Renal cortical epithelial cell (primary cell): ENCODE results near the gene RAB1B. TPM values are rescaled to one million over a fixed set of nuclear protein-coding genes. Genes with fewer than 3 reads are reported as not detected.
"Not testable (repeated sequence)": the region's sequence is repeated elsewhere in the genome, so short reads cannot be mapped to it uniquely, and the experiment has no call there.

ENCODE experiments used
- DNase-seq: peaks from one replicate; pipeline ENCODE4 v3.0.0-alpha.2; 2011; ENCODE audit warnings: low read depth
- total RNA-seq: library from RNA; depleted of rRNA; stranded (reverse); fragments of >200 nt; gene quantifications from 2 replicates; pipeline ENCODE4 v1.2.3, GENCODE V29; 2014

The RAB1B gene
- total RNA-seq, 1 donor from 2014 or later, result 140 TPM

- no peak for DNase-seq
Observed at GRCh38 chr11:66239998-66240780, 28.2 kb upstream of the RAB1B start.

DNA sequence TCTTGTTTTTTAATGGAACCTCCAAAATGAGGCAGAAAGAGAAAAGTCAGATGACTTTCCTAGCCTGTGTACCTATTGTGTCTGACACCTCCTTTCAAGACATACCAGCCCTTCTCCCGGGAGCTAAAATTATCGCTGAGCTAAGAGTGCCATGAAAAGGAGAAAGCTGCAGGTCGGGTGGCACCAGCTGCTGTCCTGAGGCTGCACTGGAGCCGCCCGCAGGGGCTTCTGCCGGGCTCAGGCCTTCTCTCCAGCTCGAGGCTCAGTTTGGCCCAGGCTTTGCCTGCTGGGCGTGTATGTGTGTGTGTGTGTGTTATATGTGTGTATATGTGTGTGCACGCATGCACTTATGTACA lies 27.7 kb upstream of the RAB1B start:
- DNase-seq, result no peak

- no peak for DNase-seq
Observed at GRCh38 chr11:66242095-66242765, 26.2 kb upstream of the RAB1B start.

DNA sequence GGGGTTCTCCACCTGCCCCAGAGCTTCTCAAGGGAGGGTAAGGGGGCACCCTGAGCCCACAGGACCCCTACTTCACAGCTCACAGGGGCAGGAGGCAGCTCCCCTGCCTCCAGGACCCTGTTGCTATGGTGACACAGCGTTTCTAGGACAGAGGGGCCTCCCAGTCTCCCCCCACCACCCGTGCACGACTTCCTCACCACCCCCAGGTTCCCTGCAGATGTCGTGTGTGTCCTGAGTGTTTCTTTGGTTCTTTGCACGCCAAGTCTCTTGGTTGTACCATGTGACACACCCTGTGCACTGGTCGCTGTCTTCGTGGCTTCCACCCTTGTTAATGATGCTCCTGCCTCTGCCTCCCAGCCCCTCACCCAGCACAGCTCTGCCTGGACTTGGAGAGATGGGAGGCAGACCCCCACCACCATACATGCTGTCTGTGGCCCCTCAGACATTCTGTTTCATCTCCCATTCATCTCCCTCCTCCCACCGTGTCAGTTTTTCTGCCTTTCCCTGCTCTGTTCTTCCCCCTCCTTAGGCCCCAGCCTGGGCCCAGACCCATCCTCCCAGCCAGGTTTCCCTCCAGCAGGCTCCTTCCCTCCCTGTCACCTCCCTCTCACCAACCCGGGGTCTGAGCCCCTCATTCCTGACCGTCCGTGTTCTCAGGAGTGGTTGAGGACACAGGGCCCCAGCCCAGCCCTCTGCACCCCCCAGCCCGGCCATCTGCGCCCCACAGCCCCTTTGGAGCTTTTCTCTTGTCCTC lies 24.5 kb upstream of the RAB1B start:
- no peak for DNase-seq

GRCh38 chr11:66247295-66247694 lies 21.1 kb upstream of the RAB1B start:
- DNase-seq, result peak; percentile 38

GRCh38 chr11:66247801-66248200 lies 20.6 kb upstream of the RAB1B start:
- DNase-seq, result no peak

GRCh38 chr11:66248903-66249302 lies 19.5 kb upstream of the RAB1B start:
- DNase-seq, result no peak

- no peak for DNase-seq
Observed at GRCh38 chr11:66251809-66252208, 16.6 kb upstream of the RAB1B start.

DNA sequence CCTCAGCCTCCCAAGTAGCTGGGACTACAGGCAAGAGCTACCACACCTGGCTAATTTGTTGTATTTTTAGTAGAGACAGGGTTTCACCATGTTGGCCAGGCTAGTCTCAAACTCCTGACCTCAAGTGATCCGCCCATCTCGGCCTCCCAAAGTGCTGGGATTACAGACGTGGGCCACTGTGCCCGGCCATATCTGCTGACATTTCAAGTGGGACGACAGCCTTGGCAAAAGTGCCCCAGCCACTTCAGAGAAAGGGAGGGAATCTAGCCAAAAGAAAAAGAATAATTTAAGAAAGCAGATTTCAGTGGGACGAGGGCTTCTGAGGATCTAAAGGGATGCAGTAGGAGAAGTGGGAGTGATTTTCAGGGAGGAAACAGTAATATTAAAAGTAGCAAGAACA lies 15.4 kb upstream of the RAB1B start:
- not testable (repeated sequence) for DNase-seq

DNA sequence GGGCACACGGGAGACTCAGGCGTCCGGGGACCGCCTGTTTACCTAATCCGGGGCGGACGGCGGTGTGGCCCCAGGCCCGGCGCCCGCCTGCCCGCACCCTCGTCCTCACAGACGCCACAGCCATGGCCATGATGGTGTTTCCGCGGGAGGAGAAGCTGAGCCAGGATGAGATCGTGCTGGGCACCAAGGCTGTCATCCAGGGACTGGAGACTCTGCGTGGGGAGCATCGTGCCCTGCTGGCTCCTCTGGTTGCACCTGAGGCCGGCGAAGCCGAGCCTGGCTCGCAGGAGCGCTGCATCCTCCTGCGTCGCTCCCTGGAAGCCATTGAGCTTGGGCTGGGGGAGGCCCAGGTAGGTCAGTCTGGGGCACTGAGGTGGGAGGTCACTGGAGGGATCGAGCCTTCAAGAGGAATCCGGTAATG lies 10.0 kb upstream of the RAB1B start:
- no peak for DNase-seq

GRCh38 chr11:66259225-66259624 lies 9.2 kb upstream of the RAB1B start:
- DNase-seq, result no peak

DNA sequence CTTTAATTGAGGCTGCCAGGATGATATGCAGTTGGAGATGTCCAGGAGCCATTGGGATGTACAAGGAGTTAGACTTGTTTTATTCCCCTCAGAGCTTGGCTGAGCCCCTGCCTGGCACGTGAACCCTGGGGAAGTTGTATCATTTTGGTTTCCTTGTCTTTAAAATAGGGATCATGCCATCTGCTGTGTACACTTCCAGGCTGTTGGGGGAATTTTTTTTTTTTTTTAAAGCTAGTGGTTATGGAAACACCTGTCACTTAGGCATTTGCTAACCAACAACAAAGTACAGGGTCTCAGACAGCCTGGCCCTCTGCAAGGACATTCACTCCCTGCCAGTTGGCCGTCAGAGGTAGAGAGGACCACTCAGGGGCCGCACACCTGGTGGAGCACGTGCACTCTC lies 8.5 kb upstream of the RAB1B start:
- no peak for DNase-seq

- DNase-seq, result no peak
Observed at GRCh38 chr11:66261578-66261977, 6.9 kb upstream of the RAB1B start.

GRCh38 chr11:66262191-66262590 lies 6.2 kb upstream of the RAB1B start:
- DNase-seq, result no peak

DNA sequence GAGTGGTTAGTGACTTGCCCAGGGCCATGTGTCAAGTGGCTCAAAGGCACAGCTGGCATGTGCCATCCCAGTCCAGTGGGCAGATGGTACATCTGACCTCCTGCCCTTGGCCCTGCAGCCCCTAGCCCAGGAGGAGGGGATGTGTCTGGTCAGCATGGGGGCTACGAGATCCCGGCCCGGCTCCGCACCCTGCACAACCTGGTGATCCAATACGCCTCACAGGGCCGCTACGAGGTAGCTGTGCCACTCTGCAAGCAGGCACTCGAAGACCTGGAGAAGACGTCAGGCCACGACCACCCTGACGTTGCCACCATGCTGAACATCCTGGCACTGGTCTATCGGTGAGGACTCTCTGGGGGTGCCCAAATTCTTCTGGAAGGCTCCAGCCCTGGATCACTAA lies 5.7 kb upstream of the RAB1B start:
- DNase-seq, result no peak

- DNase-seq, result no peak
Observed at GRCh38 chr11:66263231-66263630, 5.2 kb upstream of the RAB1B start.

DNA sequence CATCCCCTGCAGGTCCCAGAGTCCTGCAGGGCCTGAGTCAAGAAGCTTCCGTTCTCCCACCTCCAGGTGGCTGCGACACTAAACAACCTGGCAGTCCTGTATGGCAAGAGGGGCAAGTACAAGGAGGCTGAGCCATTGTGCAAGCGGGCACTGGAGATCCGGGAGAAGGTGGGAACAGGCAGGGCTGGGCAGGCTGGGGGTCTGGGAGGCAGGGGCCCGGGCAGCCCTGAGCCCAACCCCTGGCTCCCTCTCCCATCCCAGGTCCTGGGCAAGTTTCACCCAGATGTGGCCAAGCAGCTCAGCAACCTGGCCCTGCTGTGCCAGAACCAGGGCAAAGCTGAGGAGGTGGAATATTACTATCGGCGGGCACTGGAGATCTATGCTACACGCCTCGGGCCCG lies 4.7 kb upstream of the RAB1B start:
- no peak for DNase-seq

GRCh38 chr11:66264383-66264782 lies 4.1 kb upstream of the RAB1B start:
- no peak for DNase-seq

GRCh38 chr11:66264914-66265313 lies 3.5 kb upstream of the RAB1B start:
- DNase-seq, result no peak

DNA sequence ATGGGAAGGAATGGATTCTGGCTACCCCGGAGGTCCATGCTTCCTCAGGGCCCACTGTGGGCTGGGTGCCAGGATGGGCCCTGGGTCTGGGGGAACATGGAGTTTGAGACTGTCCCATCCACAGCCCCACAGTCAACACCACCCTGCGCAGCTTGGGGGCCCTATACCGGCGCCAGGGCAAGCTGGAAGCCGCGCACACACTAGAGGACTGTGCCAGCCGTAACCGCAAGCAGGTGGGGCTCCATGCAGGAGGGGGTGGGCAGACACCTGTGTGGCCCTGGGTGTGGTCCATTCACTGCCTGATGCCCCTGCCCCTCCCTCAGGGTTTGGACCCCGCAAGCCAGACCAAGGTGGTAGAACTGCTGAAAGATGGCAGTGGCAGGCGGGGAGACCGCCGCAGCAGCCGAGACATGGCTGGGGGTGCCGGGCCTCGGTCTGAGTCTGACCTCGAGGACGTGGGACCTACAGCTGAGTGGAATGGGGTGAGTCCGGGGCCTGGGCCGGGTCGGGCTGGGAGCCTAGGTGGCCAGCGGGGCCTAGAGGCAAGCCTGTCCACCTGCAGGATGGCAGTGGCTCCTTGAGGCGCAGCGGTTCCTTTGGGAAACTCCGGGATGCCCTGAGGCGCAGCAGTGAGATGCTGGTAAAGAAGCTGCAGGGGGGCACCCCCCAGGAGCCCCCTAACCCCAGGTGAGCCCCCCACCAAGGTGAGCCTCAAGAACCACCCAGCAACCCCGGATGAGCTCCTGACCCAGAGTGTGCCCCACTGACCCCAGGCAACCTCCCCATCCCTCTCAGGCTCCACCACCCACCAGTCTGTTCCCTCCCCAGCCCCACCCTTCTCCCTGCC lies 2.7 kb upstream of the RAB1B start:
- DNase-seq, result no peak

- DNase-seq, result no peak
Observed at GRCh38 chr11:66266378-66267038, 1.9 kb upstream of the RAB1B start.

DNA sequence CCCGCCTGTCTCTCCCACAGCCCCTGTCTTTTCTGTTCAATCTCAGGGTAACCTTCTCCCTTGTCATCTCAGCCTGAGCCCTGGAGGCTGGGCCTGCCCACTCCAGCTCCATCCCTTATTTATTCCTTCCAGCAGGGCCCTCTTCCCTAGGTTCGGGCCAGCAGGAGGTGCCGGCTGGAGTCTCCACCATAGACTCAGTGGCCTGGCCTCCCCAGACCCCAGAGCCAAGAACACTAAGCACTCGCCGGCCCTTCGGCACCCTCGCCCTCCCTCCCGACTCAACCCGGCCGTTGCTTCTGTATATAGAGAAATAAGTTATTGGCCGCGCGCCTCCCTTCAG lies 1.4 kb upstream of the RAB1B start:
- no peak for DNase-seq
